ENCODE data around the gene CYP11A1.

DNA sequence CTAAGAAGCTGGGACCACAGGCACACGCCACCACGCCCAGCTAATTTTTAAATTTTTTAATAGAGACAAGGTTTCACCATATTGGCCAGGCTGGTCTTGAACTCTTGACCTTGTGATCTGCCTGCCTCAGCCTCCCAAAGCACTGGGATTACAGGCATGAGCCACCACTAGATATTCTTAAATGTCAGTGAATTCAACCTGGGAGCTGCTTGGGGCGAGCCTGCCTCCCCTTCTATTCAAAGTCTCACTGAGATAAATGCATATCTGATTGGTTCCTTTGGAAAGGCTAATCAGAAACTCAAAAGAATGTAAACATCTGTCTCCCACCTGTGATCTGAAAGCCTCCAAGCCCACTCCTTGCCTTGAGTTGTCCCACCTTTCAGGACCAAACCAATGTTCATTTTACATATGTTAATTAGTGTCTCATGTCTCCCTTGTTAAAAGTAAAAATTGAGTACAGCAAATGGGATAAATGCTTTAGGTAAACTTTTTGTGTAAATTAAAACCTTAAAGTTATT, 15.0 kb downstream of the CYP11A1 start:
- TF ChIP-seq, protein P1, sequence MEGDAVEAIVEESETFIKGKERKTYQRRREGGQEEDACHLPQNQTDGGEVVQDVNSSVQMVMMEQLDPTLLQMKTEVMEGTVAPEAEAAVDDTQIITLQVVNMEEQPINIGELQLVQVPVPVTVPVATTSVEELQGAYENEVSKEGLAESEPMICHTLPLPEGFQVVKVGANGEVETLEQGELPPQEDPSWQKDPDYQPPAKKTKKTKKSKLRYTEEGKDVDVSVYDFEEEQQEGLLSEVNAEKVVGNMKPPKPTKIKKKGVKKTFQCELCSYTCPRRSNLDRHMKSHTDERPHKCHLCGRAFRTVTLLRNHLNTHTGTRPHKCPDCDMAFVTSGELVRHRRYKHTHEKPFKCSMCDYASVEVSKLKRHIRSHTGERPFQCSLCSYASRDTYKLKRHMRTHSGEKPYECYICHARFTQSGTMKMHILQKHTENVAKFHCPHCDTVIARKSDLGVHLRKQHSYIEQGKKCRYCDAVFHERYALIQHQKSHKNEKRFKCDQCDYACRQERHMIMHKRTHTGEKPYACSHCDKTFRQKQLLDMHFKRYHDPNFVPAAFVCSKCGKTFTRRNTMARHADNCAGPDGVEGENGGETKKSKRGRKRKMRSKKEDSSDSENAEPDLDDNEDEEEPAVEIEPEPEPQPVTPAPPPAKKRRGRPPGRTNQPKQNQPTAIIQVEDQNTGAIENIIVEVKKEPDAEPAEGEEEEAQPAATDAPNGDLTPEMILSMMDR (IDR thresholded peaks at IDR 0.05) = no peak
- TF ChIP-seq EP300 (IDR thresholded peaks at IDR 0.05) (no peak), POLR2AphosphoS5 (IDR thresholded peaks at IDR 0.05) (no peak), POLR2A (IDR thresholded peaks at IDR 0.05) (no peak)

All from upper lobe of left lung (tissue), 4 donors.